ENCODE data around the gene PRR20C.
"Not testable (repeated sequence)": the region's sequence is repeated elsewhere in the genome, so short reads cannot be mapped to it uniquely, and the experiment has no call there.

PRR20C gene

GRCh38 chr13:57153761-57154160, at the start of gene PRR20C:
Gene PRR20C, plus strand, starts transcription at chr13:57154061. Its CDS starts 387 bp downstream, at chr13:57154448.
- not testable (repeated sequence) for DNase-seq

- no peak for DNase-seq
These were observed 38.9 kb upstream of the PRR20C start for GRCh38 chr13:57114945-57115344.

GRCh38 chr13:57123681-57124080, 30.2 kb upstream of the PRR20C start:
- no peak for DNase-seq

GRCh38 chr13:57128909-57129308, 25.0 kb upstream of the PRR20C start:
- no peak for DNase-seq

GRCh38 chr13:57136093-57136492, 17.8 kb upstream of the PRR20C start:
- no peak for DNase-seq

- DNase-seq: no peak
These were observed 16.3 kb upstream of the PRR20C start for GRCh38 chr13:57137585-57137984.

GRCh38 chr13:57138988-57139387, 14.9 kb upstream of the PRR20C start:
- DNase-seq: no peak

- not testable (repeated sequence) for DNase-seq
These were observed 14.1 kb upstream of the PRR20C start for GRCh38 chr13:57139781-57140180.

DNA sequence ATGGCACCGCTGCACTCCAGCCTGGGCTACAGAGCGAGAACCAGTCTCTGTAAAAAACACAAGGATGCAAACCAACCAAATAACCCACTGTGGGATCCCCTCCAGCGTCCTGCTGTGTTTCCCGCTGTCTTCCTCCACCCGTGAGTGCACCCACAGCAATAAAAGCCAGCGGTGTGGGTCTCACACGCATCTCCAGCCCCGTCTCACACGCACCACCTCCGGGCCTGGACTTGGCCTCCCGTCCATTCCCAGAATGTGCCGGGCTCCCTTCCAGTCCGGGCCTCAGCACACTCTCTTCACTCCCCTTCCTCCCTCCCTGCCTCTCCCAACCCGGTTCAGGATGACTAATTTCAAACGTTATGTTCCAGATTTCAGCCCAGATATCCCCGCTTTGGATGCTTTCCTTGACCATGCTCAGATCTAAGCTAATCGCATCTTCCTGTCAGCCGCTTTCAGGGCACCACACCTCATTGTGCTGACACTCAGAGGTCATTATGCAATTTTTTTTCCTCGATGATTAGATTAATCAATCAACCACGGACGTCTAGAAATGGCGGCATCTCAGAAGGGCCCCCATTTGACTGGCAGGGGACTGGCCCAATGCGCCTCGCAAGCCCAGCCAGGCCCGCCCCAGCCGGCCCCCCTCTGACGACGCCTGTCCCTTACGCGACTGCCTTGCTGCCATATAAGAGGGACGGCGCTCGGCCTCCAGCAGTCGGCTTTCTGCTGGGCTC, 13.5 kb upstream of the PRR20C start, which contains the start of gene PRR20A:
Gene PRR20A, plus strand, starts transcription at position 684 of the 734 bp plus-strand sequence. CDS start 387 bp downstream, outside the sequence.
- DNase-seq: not testable (repeated sequence)

GRCh38 chr13:57147188-57147587, 6.7 kb upstream of the PRR20C start, which contains the start of gene PRR20B:
Gene PRR20B, plus strand, starts transcription at chr13:57147488. Its CDS starts 387 bp downstream, at chr13:57147875.
- DNase-seq: not testable (repeated sequence)

- DNase-seq: not testable (repeated sequence)
These were observed 5.8 kb upstream of the PRR20C start for GRCh38 chr13:57148106-57148505.

- DNase-seq: not testable (repeated sequence)
These were observed 6.5 kb downstream of the PRR20C start, which contains the start of gene PRR20D for GRCh38 chr13:57160332-57160731. Gene PRR20D, plus strand, starts transcription at chr13:57160632. Its CDS starts 387 bp downstream, at chr13:57161019.

DNA sequence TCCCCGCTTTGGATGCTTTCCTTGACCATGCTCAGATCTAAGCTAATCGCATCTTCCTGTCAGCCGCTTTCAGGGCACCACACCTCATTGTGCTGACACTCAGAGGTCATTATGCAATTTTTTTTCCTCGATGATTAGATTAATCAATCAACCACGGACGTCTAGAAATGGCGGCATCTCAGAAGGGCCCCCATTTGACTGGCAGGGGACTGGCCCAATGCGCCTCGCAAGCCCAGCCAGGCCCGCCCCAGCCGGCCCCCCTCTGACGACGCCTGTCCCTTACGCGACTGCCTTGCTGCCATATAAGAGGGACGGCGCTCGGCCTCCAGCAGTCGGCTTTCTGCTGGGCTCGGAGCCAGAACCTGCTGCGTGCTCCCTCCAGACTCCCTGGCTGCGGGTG, 13.0 kb downstream of the PRR20C start, which contains the start of gene PRR20E:
Gene PRR20E, plus strand, starts transcription at position 301 of the 400 bp plus-strand sequence. CDS start 387 bp downstream, outside the sequence.
- not testable (repeated sequence) for DNase-seq

- DNase-seq: no peak
These were observed 37.8 kb downstream of the PRR20C start for GRCh38 chr13:57191667-57192066.

Data from activated effector memory CD4-positive, alpha-beta T cell treated with Interleukin-2 at 50 U/mL for 16 hours (primary cell).